GM18907 (cell line): Measurements from ENCODE around the gene WNT3A.

Experiments used
- ATAC-seq: cut with Tn5 transposase; IDR thresholded peaks from one replicate; pipeline ENCODE4 v1.9.1; 2021; ENCODE audit warnings: mild to moderate bottlenecking, moderate library complexity; ENCODE audit not compliant: unreplicated experiment

Gene WNT3A

DNA sequence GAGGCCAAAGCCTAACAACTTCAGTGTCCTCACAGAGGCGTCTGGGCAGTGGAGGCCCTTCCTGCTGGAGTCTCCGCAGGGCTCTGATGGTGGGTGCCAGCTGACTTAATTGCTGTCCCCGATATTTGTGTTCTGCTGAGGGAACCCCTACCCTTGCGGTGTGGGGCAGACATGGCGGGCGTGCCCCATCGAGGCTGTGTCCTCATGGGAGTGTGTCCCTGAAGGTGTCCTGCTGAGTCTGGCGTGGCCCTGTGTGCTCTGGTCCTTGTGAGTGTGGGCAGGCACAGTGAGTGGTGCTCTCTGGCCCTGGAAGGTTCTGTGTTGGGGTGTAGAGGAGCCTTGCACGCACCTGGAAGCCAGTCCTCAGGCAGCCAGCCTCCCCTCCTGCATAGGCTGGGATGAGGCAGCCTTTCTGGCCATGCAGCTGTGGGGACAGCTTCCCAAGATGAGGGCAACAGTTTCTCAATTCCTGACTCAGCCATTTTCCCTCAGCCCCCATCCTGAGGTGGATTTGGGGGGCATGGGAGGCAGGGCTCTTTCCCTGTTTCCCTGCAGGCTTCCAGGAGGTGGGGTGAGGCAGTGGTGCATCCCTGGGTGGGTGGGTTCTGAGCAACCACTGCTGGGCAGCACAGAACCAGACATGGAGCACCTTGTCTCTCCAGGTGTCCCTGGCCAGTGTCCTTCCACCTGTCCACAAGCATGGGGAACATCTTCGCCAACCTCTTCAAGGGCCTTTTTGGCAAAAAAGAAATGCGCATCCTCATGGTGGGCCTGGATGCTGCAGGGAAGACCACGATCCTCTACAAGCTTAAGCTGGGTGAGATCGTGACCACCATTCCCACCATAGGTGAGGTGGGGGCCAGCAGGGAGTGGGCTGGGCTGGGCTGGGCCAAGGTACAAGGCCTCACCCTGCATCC is 89.9 kb downstream of the WNT3A start:
- ATAC-seq, result no peak

DNA sequence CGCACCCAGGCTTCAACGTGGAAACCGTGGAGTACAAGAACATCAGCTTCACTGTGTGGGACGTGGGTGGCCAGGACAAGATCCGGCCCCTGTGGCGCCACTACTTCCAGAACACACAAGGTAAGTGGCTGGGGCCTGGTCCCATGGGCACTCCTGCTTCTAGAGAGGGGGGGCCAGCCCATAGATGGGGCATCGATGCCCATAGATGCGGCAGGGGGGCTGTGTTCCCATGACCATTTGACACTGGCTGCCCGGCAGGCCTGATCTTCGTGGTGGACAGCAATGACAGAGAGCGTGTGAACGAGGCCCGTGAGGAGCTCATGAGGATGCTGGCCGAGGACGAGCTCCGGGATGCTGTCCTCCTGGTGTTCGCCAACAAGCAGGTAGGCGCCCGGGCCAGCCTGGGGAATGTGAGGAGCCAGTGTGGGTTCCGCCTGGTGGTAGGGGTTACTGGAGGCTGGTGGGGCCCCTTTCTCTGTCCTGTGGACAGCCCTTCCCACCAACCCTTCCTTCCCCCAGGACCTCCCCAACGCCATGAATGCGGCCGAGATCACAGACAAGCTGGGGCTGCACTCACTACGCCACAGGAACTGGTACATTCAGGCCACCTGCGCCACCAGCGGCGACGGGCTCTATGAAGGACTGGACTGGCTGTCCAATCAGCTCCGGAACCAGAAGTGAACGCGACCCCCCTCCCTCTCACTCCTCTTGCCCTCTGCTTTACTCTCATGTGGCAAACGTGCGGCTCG is 90.7 kb downstream of the WNT3A start:
- no peak for ATAC-seq

DNA sequence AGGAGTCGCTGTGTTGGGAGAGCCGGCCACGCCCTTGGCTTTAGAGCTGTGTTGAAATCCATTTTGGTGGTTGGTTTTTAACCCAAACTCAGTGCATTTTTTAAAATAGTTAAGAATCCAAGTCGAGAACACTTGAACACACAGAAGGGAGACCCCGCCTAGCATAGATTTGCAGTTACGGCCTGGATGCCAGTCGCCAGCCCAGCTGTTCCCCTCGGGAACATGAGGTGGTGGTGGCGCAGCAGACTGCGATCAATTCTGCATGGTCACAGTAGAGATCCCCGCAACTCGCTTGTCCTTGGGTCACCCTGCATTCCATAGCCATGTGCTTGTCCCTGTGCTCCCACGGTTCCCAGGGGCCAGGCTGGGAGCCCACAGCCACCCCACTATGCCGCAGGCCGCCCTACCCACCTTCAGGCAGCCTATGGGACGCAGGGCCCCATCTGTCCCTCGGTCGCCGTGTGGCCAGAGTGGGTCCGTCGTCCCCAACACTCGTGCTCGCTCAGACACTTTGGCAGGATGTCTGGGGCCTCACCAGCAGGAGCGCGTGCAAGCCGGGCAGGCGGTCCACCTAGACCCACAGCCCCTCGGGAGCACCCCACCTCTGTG is 91.6 kb downstream of the WNT3A start:
- no peak for ATAC-seq

DNA sequence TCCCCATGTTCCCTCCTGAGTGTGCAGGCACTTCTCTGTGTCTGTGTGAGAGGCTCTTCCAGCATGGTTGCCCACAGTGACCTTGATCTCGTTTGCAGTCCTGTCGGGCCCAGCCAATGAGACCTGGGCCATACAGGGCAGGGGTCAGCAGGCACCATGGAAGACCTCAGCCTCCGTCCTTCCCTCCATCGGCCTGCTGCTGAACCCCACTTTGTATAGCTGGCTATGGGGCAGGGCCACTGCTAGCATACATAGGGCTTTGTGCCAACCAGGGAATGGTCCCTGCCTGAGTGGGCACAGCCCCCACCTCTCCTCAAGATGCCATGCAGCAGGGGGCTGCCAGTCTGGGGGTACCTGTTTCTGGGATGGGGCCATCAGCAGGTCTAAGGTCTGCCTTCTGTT is 92.5 kb downstream of the WNT3A start:
- ATAC-seq, result no peak

DNA sequence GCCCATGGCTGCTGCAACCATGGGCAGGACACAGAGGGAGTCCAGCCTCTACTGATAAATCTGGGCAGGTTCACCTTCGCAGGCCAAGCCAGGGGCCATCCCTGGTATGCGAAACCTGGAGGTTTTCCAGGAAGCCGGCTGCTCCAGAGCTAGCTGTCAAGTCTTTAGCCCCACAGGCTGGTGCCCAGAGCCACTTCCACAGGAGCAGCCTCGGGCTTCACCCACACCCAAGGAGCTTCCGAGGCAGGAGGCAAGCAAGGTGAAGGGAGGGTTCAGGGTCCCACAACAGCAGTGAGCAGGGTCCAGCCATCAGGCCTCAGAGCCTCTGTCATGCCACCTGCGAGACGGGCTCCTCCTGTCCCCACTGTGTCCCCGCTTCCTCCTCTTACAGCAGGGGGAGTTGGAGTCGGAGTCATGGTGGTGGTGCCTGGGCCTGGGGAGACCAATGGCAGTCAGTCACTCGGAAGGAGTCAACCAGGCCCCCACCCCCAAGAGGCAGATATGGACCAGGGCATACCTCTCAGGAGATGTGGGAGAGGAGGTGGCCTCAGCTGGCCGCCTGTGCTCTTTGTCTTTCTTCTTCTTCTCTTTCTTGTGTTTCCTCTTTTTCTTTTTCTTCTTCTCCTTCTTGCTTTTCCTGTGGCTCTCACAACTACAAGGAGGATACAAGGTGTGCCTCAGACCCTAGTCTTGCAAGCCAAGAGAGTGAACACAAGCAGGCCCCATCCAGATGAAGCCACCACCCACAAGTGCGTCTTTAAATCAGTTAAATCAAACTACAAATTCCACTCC is 94.2 kb downstream of the WNT3A start:
- no peak for ATAC-seq

DNA sequence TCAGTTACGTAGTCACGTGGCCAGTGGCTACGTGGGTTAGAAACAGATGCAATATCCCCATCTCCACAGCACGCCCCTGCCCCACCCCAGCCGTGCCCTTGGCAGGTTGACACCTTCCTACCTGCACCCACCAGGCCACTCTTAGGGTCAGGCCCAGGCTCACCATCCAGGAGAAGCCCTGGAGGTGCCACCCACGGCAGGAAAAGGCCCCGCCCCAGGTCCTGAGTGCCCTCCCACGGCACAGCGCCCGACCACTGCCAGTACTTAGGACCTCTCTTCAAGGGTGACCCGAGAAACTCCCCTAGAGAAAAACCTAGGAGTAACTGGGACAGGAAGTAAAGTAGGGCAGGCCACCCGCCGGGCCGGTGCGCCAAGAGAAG is 94.8 kb downstream of the WNT3A start:
- ATAC-seq, result no peak

DNA sequence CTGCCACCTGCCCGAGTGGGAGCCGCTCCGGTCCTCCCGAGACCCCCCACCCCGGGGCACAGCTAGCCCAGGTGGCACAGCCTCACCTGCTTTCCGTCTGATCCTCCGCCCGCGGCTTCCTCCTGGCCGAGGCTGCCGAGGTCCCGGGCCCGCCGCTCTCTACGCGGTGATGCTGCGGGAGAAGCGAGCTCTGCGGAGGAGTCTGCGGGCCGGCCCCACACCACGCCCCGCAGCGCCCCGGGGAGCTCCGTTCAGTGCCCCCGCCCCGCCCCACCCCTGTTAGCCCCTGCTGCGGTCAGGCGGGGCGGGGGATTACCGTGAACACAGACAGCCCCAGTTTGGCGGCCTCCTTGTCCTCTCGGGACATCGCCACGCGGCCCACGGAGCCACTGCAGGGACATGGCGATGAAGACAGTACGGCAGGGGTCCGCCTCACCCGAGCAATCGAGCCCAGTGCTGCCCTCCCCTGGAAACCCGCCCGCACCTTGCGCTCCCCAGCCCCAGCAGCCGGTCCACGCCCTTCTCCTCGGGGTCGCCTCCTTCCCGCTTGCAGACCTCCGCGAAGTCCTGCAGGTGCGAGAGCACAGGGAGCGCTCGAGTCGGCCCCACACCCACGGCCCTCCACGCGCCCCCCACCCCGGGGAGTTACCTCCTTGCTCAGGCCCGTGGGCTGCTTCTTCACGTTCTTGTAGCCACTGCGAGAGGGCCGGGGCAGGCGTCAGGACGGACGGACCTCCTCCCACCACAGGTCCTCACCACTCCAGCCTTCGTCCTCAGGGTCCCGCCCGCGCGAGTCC is 95.4 kb downstream of the WNT3A start:
- peak; percentile 21 for ATAC-seq

DNA sequence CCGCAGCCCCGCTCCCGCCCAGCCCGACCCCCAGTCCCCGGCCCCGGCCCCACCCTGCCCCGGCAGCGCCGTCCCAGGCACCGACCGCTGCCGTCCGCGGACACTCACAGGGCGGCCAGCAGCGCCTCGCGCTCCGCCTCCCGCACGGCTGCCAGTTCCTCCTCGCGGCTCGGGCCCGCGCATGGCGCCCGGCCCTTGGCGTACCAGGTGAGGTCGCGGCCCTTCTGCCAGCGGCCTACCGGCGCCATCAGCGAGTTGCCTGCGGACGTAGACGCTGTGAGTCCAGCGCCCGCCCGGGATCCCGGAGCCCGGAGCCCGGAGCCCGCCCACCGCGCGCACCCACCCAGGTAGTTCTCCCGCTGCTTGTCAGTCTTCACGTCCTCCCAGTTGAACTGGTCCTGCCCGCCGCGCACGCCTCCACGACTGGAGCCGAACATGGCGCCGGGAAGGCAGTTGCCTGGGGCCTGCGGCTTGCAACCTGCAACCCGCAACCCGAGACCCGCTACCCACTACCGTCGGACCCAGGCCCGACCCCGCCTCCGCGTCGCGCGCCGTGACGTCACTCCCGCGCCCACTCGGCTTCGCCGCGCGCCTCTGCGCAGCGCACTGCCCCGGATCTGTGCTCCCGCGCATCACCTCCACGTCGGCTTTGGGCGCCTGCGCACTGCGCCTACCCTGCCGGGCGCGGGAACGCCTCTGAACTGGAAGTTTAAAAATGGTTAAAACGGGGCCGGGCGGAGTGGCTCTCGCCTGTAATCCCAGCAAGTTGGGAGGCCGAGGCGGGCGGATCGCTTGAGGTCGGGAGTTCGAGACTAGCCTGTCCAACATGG is 96.2 kb downstream of the WNT3A start, which contains the start of gene C1orf35:
TSS of gene C1orf35 (minus strand) at position 535 of the 830 bp plus-strand sequence. CDS start at position 437, 98 bp downstream.
- ATAC-seq, result peak; percentile 69

DNA sequence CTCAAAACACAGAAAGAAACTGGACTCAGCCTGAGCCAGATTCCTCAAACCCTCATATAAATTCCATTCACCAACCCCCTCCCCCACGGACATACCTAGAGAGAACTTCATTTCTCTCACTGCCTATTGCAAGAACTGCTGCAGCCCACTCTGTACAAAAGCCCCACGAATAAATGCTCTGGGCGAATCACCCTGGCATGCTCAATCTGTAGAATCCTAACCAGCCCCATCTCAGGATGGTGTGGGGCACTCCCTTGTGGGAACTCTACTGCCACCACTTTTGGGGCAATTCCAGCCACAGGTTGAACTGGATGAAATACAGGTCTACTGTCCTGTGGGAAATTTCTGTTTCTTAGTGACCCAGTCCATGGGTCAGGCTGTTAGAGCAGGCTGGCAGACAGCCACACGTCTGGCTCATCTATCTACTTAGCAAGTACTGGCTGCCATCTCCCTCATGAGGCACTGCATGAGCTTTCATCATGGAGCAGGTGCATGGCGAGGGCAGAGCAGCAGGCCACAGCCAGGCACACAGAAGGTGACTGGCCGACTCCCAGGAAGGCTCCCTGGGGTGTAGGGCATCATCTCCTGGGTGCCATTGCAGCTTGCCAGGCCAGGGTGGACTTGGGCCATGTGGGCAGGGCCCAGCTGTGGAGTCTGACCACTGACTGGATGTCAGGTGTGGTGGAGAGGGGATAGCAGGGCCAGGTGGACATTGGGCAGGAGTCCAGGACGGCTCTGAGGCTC is 97.9 kb downstream of the WNT3A start:
- ATAC-seq, result no peak

DNA sequence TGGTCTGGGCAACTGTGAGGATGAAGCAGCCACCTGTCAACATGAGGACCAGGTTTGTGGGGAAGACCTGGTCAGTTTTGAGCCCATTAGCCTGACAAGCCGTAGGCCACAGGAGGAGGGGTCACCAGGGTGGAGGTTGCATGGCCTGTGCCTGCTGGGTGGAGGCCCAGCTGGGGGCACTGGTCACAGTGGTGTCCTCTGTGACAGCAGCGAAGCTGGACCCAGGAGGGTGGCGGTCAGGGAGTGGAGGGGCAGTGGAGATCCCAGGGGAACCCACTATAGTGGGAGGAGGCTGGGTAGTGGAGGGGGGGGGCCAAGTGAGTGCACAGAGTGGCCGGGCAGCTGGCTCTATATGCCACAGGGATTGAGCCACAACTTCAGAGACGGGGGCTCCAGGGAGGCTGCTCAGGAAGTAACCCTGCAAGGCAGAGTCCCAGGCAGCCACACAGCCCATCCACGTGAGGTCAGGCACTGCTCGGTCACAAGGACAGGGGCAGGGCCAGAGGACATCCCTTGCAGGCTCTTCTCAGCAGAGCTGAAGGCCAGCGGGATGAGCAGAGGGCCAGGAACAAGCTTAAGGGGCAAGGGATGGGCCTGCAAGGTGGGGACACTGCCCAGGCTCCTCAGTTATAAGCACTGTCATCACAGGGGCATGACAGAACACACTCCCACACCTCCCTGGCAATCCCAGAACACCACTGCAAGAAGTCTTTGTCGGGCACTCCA is 98.6 kb downstream of the WNT3A start:
- ATAC-seq, result no peak

DNA sequence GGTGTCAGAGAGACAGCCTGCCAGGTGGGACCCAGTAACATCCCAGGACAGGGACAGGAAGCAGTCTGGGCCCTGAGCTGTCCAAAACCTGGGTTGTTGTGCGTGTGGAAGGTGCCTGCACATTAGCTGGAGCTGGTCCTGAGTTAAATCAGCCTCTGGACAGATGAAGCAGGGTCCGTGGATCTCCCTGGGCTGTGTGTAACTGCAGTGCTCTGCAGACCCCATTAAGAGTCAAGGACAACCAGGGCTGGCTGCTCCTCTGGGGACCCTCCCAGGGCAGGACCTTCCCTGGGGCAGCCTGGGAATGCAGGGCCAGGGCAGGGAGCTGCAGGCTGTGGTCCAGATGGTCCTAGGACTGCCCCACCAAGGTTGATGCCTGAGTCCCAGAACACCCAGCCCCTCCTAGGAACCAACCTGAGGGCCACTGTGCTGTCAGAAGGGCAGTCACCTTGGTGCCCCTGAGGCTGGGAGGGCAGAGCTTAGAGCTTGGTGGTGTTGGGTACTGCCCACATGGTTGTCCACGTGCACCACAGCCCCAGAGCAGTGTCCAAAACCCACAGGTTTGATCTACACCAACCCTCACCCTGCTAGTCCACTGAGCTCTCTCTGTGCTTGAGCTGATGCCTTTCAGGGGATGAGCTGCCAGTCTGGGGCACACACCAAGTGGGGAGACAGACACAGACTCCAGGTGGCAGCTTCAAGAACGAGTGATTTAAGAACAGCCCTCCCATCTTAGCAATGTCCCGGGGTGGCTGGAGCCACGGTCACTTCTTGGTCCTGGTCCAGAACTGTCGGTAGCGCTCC is 99.4 kb downstream of the WNT3A start:
- no peak for ATAC-seq

DNA sequence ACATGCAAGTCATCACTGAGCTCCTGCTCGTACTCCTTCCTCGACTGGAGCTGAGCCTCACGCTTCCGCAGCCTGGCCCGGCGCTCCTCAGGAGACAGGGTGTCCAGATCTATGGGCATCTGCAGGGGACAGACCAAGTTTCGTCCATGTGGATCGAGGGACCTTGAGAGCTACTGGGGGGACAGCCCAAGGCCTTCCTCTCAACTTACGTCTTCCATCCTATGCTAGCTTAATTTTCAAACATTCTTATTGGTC is 99.9 kb downstream of the WNT3A start:
- ATAC-seq, result no peak

DNA sequence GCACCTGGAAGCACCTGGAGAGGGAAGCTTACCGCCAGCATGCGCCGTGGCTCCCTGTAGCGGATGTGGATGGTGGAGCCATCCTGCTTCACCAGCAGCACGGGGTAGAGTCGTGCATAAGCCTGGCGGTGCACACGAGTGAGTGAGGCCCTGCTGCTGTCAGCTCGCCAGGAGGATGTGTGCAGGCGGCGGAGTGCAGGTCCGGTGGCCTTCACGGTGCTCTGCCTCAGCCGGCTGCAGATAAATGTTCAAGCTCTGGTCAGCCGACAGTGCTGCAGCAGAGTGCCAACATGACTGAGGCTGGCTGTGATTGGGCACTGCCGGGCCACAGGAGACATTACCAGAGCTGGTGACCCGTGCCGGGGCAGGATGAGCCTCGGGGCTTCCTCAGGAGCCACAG is 100.8 kb downstream of the WNT3A start:
- ATAC-seq, result no peak

DNA sequence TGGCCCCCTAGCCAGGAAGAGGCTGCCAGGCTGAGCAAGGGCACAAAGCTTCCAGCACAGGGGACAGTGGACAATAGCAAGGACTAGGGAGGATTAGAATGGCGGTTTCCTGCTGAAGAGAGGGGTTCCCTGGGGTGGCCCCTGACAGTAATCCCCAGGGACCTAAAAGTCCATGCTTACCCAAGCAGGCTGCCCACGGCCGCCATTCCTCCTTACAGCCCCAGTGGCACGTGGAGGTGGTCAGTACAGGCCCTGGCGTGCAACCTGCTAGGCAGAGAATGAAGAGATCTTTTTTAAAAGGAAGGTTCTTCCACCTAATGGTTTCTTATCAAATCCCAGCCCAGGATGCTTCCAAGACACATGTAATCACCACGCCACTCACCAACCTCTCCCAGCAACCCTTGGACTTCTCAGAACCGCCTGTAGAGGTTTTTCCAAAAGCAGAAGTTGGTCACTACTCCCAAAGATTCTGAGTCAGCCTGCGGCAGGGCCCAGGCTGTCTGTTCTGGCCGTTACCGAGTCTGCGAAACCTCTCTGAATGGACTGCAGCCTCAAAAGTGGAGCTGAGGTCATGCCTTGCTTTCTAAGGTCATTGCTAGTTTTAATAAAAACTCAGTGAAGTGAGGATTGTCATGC is 101.4 kb downstream of the WNT3A start:
- no peak for ATAC-seq

DNA sequence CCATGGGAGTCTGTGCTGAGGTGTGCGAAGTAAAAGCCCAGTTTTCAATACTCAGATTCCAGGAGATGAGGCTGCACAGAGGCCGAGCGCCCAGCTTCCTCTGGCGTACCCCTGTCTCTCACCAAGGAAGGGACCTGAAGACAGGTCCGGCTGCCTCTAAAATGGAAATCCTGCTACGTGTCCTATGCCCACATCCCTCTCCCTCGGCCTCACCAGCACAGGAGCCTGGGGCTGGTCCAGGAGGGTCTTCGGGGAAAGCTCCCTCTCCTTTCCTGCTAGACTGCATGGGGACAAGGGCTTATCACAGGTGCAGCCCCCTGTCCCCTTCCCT is 101.9 kb downstream of the WNT3A start:
- no peak for ATAC-seq

DNA sequence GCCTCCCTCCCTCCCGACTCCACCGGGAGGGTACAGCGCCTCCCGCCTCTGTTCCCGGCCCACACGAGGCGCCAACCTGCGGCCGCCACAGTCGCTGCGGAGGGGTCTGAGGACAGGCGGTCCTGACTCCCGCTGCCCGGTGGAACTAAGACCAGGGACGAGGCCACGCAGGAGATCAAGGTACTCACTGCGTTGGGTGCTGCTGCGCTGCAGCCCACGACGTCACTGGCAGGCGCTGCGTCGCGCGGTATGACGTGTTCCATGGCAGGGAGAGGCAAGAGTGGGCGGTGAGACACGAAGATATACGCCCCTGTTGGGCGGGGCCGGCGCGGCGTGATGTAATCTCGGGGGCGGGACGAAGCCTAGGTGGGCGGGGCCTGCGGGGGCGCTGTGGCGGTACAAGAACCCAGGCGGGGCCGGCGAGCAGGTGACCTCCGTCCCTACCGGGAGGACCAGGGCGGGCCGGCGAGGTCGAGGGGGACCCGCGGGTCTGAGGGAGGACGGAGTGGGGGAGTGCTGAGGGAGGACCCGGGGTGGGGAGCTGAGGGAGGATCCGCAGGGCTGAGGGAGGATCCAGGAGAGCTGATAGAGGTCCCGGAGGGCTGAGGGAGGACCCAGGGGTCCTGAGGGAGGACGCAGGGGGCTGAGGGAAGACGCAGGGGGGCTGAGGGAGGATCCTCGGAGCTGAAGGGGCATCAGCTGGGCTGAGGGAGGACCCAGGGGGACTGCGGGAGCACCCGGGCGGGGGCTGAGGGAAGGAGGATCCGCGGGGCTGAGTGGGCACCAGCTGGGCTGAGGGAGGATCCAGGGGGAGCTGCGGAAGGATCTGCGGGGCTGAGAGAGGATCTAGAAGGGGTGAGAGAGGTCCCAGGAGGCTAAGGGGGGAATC is 102.5 kb downstream of the WNT3A start, which contains the start of gene MRPL55:
TSS of gene MRPL55 (minus strand) at position 227 of the 889 bp plus-strand sequence. CDS start 1,039 bp downstream, outside the sequence.
- ATAC-seq, result peak; percentile 91
